Activated CD4-positive, alpha-beta T cell treated with anti-CD3 and anti-CD28 coated beads, Interleukin-2, amount 50 U/mL, for 16 hours (primary cell): ENCODE measurements around the gene CDK6.
"Not testable (repeated sequence)": the region's sequence is repeated elsewhere in the genome, so short reads cannot be mapped to it uniquely, and the experiment has no call there.

ENCODE experiments used
- DNase-seq: peaks from one replicate; pipeline ENCODE4 v3.0.0-alpha.2; 2020

The CDK6 gene

DNA sequence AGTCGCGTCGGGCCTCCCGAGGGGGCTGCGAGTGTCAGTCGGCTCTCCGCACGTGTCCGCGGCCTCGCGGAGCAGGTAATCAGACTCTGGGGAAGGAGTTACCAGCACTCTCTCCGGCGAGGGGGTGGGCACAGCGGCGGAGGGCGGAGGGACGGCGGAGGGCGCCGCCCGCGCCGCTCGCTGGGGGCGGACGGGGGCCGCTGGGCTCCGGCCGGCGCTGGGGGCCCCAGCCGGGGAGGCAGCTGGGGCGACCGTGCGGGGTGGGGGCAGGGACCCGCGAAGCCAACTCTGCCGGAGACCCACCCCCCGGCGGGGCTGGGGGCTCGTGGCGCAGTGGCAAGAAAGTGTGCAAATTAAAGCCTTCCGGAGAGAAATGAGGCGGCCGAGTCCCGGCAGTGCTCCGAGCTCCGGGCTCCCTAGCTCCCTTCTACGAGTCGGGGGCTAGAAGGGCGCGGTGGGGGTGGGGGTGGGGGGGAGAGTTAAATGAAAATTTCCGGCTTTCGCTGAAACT, at the start of gene CDK6:
Gene CDK6 (minus strand): TSS at position 85 of the 511 bp plus-strand sequence. CDS start 3,250 bp downstream, outside the sequence.
- DNase-seq = peak; percentile 79

DNA sequence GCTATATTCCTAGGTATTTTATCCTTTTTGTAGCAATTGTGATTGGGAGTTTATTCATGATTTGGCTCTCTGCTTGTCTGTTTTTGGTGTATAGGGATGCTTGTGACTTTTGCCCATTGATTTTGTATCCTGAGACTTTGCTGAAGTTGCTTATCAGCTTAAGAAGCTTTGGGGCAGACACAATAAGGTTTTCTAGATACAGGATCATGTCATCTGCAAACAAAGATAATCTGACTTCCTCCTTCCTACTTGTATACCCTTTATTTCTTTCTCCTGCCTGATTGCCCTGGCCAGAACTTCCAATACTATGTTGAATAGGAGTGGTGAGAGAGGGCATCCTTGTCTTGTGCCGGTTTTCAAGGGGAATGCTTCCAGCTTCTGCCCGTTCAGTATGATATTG, 49.7 kb upstream of the CDK6 start:
- not testable (repeated sequence) for DNase-seq

DNA sequence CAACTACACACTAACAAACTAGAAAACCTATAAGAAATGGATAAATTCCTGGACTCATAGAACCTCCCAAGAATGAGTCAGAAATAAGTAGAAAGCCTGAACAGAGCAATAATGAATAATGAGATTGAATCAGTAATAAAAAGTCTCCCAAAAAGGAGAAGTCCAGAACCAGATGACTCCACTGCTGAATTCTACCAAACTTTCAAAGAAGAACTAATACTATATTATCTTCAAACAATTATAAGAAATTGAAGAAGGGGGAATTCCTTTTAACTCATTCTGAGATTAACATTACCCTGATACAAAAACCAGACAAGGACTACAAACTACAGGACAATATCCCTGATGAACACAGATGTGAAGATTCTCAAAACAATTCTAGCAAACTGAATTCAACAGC, 47.8 kb upstream of the CDK6 start:
- no peak for DNase-seq

DNA sequence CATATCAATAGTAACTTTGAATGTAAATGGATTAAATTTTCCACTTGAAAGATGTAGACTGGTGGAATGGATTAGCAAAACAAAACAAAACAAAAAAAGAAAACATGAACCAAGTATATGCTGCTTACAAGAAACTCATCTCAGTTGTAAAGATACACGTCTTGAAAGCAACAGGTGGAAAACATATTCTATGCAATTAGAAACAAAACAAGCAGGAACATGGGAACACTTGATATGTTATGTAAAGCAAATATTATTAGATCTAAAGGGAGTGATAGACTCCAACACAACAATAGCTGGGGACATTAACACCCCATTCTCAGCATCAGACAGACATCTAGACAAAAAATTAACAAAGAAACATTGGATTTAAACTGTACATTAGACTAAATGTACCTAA, 46.4 kb upstream of the CDK6 start:
- no peak for DNase-seq

- DNase-seq = peak; percentile 39
These were observed 44.7 kb upstream of the CDK6 start for GRCh38 chr7:92881091-92881485.

- DNase-seq = no peak
These were observed 44.1 kb upstream of the CDK6 start for GRCh38 chr7:92880212-92881090.

DNA sequence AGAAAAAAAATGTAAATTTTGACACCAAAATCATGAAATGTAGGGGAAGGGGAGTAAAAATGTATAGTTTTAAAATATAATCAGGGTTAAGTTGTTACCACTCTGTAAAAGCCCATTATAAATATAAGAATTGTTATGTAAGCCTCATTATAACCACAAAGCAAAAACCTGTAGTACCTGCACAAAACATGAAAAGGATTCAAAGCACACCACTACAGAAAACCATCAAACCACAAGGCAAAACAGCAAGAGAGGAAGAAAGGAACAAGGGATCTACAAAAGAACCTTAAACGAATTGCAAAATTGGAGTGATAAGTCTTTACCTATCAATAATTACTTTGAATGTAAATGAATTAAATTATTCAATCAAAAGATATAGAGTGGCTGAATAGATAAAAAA, 41.0 kb upstream of the CDK6 start:
- DNase-seq = no peak

DNA sequence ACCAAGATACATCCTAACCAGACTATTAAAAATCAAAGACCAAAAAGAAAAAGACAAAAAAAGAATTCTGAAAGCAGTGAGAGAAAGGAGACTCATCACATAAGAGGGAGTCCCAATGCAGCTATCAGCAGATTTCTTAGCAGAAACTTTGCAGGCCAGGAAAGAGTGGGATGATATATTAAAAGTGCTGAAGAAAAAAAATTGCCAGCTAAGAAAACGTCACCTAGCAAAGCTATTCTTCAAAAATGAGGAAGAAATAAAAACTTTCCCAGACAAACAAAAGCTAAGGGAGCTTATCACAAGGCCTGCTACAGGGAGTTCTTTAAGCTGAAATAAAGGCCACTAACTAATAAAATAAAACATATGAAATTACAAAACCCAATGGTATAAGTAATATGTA, 40.5 kb upstream of the CDK6 start:
- DNase-seq = no peak

DNA sequence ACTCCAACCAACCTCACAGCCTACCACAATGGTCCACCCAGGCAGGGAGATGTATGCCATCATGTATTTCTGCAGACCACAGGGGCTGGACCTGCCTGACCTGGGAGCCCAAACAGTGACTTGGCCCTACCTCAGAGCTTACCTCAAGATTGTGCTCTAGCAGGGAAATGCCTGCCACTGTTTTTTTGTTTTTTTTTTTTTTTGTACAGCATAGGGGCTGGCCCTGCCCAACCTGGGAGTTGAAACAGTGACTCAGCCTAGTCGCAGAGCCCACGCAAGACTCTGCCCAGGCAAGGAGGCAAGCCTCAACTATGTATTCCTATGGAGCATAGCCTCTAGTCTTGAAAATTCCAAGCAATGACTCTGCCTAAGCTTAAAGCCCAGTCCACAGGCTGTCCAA, 39.3 kb upstream of the CDK6 start:
- no peak for DNase-seq

DNA sequence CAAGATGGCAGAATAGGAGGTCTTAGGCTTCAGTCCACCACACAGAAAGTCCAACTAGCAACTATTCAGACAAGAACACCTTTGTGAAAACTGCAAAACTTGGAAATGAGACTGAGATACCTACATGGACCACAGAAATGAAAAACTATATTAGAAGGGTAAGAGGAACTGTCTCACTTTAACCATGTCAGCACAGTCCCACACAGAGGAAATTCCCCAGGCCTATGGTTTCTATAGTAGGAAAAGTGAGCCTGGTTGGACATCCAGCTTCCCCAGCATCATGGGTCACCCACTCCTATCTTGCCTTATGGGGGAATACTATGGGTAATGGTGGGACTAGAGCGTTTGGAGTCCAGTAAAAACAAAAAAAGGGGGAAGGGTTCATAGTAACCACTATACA, 38.8 kb upstream of the CDK6 start:
- no peak for DNase-seq

GRCh38 chr7:92874567-92874966, 38.2 kb upstream of the CDK6 start:
- DNase-seq = no peak

DNA sequence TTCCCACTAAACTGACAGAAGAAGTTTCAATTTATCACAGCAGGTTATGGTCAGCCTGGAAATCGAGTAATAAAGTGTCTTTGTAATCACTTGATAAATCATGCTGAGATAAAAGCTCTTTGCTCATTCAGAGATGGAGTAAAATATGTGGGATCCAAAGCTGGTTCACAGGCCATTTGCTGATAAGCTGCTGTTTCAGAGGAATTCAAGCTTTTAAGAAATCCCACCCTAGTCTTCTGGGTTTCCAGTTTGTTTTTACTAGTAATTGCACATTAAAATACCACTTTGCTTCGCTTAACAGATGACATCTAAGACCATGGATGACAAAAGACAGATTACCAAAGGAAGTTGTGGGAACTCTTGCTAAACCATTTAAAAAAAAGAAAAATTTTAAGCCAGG, 37.4 kb upstream of the CDK6 start:
- no peak for DNase-seq

DNA sequence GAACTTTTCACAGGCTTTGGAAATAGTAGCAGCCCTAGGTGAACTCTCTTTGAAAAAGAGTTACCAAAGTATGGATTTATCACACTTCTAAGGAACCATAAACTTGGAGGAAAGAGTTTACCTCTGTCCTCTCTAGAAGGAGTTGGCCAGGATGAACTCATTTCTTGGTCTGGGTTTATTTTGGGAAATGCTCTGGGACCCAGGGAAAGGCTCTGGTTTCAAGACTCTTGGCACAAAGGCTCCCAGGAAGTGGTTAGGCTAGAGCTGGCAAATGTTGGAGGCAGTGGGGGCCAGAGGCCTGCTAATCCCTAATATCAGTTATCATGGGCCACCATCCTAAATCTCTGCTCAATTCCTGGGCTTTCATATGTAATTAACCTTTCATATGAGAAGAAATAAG, 36.3 kb upstream of the CDK6 start:
- DNase-seq = no peak

DNA sequence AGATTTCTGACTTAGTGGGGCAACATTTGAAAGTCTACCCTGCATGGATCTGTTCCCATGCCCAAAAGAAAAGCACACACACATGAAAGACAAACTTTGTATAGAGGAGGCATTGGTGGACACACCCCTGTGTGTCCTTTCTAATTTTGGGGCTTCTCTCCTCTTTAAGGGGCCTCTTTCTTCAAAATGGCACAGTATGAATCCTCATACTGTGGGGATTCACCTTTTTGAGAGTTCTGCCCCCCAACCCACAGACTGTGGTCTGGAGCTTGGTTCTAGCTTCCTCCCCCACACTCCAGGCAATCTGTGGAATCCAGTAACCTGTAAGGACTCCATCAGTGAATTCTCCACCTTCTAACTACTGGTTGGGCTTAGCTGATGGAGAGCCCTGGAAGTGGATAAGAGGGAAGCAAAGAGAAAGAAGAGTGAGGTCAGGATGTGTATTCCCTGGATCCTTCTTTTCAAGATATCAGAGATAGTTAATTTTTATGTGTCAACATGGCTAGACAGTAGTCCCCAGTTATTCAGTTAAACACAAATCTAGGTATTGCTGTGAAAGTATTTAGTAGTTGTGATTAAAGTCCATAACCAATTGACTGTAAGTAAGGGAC, 32.4 kb upstream of the CDK6 start:
- no peak for DNase-seq

- not testable (repeated sequence) for DNase-seq
These were observed 27.8 kb upstream of the CDK6 start for GRCh38 chr7:92864169-92864568.

GRCh38 chr7:92856436-92856835, 20.1 kb upstream of the CDK6 start:
- DNase-seq = no peak

- DNase-seq = peak; percentile 78
These were observed 18.3 kb upstream of the CDK6 start for GRCh38 chr7:92854501-92855238.

DNA sequence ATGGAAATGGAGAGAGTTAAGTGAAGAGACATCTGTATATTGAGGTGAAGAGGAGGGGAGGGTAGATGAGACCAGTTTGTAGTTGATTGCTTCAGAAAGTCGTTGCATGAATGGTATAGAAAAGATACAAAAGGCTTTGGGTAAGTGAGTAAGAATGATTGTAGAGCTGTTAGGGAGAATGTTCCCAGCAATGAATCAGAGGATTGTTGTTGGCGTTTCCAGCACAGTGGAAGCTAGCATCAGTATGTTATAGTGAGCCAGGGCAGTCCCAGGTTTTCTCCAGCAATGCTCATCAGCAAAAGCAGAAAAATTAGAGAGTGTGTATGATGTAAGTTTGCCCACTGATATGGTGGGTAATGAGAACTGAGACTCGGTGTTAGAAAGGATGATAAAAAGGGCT, 15.4 kb upstream of the CDK6 start:
- no peak for DNase-seq

- no peak for DNase-seq
These were observed 14.1 kb upstream of the CDK6 start for GRCh38 chr7:92850516-92850915.

- DNase-seq = no peak
These were observed 12.9 kb upstream of the CDK6 start for GRCh38 chr7:92849322-92849721.

DNA sequence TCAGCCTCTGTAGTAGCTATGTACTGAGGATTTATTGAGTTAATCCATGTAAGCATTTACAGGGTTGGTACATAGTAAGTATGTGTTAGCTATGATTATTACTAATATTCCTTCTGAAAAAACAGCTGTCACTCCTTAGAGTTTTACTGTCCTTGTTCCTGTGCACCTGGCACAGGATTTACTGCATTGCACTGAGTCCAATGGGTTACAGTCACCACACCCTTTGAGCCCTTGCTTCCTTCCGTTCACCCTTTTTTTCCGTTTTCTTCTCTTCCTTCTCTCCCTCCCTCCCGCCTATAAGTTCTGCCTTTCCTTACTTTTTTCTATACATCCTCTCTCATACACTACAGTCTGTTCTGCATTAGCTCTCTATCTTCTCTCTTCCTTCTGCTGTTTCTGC, 12.5 kb upstream of the CDK6 start:
- DNase-seq = no peak

GRCh38 chr7:92848441-92848840, 12.1 kb upstream of the CDK6 start:
- DNase-seq = no peak

GRCh38 chr7:92847305-92847704, 10.9 kb upstream of the CDK6 start:
- peak; percentile 74 for DNase-seq

DNA sequence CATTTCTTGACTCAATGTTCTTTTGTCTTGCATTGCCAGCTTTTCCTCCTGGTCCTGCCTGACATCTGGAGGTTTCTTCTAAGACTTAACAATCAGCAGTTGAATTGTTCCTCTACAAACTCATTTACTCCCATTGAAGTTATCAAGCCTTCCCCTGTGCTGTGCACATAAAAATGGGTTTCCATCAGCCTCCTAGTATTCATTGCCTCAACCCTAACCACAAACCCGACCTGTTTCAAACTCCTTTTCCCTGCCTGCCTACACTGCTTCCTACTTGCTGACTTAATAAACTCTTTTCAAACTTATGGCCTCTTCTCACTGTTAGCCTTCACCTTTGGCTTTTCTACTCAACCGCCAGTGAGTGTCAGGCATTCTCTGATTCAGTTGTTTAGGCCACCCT, 9.4 kb upstream of the CDK6 start:
- DNase-seq = no peak
